CD1c-positive myeloid dendritic cell (primary cell): ENCODE results near the gene CACNA1F.
"Not testable (repeated sequence)": the region's sequence is repeated elsewhere in the genome, so short reads cannot be mapped to it uniquely, and the experiment has no call there.

Experiments
- DNase-seq: peaks from one replicate; pipeline ENCODE4 v3.0.0-alpha.2; 2016; ENCODE audit errors: extremely low spot score

CACNA1F gene

GRCh38 chrX:49176421-49177326 lies 56.5 kb downstream of the CACNA1F start:
- peak; percentile 38 for DNase-seq

GRCh38 chrX:49175435-49176274 lies 57.5 kb downstream of the CACNA1F start:
- no peak for DNase-seq

- DNase-seq: no peak
These were observed 58.4 kb downstream of the CACNA1F start for GRCh38 chrX:49174723-49175122.

- not testable (repeated sequence) for DNase-seq
These were observed 59.6 kb downstream of the CACNA1F start for GRCh38 chrX:49173544-49173943.

GRCh38 chrX:49172280-49172780 lies 60.8 kb downstream of the CACNA1F start:
- DNase-seq: peak; percentile 77

GRCh38 chrX:49171752-49172279 lies 61.3 kb downstream of the CACNA1F start, which contains the start of gene PLP2:
TSS of gene PLP2 (plus strand) at chrX:49171898. CDS start at chrX:49172001, 103 bp downstream.
- peak; percentile 48 for DNase-seq

- DNase-seq: no peak
These were observed 65.4 kb downstream of the CACNA1F start for GRCh38 chrX:49167740-49168108.

GRCh38 chrX:49166914-49167739 lies 66.0 kb downstream of the CACNA1F start:
- peak; percentile 77 for DNase-seq

GRCh38 chrX:49165901-49166881 lies 66.9 kb downstream of the CACNA1F start:
- peak; percentile 73 for DNase-seq

- no peak for DNase-seq
These were observed 68.4 kb downstream of the CACNA1F start for GRCh38 chrX:49164589-49165360.

- peak; percentile 89 for DNase-seq
These were observed 69.4 kb downstream of the CACNA1F start for GRCh38 chrX:49163555-49164419.

- no peak for DNase-seq
These were observed 70.5 kb downstream of the CACNA1F start, which contains the start of gene MAGIX for GRCh38 chrX:49162620-49163019. TSS of gene MAGIX (plus strand) at chrX:49162758. CDS start at chrX:49162890, 132 bp downstream.

GRCh38 chrX:49161632-49162031 lies 71.5 kb downstream of the CACNA1F start:
- no peak for DNase-seq

- no peak for DNase-seq
These were observed 72.2 kb downstream of the CACNA1F start for GRCh38 chrX:49160908-49161307.

- no peak for DNase-seq
These were observed 75.9 kb downstream of the CACNA1F start for GRCh38 chrX:49157194-49157593.

GRCh38 chrX:49155900-49156837 lies 77.0 kb downstream of the CACNA1F start:
- peak; percentile 87 for DNase-seq
